HTR-8/SVneo (cell line): ENCODE measurements around the gene CSF1.
"Not testable (repeated sequence)": the region's sequence is repeated elsewhere in the genome, so short reads cannot be mapped to it uniquely, and the experiment has no call there.

Experiments used
- DNase-seq: peaks from one replicate; pipeline ENCODE4 v3.0.0; 2011; ENCODE audit warnings: low spot score, mixed read lengths; ENCODE audit not compliant: insufficient read length
- FAIRE-seq: peaks from 2 replicates; lab custom pipeline; 2011; peaks lifted over from hg19 to GRCh38; lab: Jason Lieb, UNC

Gene CSF1

DNA sequence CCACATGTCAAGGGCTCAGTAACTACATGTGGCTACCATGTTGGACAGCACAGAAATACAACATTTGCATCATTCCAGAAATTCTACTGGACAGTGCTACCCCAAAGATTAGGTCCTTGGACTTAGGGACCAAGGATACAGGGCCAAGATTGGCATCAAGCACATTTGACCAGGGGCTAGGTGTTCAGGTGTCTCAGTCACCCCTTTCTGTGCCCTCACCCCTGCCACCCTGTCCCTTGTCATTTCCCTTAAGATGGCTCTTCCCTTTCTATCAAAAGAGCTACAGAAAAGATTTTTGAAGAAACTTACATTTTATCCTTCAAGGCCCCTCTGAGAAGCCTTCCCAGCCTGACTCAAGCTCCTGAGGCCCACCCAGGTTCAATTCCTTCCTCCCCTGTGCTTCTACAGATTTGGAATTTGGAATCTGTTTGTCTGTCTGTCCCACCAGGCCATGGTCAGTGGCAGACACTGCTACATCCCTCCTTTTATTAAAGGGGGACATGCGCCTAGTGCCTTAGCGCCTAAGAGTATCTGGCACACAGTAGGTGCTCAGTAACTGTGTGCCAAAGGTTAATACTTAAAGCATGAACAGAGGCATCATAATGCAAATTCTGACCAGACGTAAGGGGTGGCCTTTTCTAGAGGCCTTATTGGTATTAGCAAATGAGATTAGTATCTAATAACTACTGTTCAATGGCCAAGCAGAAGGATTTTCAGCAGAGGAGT lies 21.4 kb downstream of the CSF1 start:
- DNase-seq (no peak), FAIRE-seq (no peak)

DNA sequence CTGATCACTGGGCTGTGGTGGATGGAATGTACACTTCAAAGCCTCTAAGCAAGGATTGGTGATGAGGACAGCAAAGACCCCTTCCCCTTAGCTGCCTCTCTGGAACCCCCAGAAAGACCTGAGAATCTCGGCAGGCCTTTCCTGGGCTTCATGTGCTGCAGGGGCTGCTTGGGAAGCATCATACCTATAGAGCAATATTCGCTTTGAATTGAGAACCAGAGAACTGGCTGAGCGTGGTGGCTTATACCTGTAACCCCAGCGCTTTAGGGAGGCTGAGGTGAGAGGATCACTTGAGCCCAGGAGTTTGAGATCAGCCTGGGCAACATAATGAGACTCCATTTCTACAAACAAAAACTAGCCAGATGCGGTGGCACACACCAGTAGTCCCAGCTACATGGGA lies 22.0 kb downstream of the CSF1 start:
- FAIRE-seq, result no peak

DNA sequence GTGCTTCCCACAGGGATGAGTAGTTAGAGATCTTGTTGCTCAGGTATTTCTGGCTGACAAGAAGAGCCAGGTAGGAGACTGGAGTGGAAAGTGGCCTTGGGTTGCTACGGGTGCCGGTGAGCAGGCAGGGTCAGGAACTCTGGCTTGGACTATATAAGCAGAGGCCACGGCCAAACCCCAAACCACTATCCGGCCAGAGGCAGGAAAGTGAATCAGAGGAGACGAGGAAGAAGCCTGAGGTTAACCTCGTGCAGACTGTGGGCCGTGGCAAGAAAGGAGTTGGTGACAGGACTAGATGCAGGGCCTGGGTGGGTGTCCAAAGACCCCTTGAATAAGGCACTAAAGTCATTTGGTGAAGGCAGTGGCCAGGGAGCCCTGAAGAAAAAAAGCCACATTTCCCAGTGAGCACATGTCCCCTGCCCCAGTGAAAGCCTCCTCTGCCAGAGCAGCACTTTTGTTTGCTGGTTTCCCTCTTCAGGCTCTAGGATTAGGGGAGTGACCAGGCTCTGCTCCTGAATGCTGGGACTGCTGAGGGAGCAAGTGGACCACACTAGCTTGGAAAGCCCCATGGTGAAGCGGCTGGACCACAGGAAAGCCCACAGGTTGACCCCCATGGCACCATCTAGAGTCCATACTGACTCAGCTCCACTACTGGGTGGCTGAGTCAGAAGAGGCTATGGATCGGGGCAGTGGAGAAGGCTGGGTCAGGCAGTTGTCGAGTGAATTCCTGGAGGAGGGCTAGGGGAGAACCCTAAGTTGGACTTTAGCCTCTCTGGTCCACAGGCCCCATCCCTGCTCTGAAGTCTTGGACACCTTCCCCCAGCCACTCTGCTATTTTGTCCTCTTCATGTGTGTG lies 23.4 kb downstream of the CSF1 start:
- FAIRE-seq (no peak), DNase-seq (no peak)

More for the DNA sequence above, 22.0 kb downstream of the CSF1 start:
- no peak for DNase-seq

DNA sequence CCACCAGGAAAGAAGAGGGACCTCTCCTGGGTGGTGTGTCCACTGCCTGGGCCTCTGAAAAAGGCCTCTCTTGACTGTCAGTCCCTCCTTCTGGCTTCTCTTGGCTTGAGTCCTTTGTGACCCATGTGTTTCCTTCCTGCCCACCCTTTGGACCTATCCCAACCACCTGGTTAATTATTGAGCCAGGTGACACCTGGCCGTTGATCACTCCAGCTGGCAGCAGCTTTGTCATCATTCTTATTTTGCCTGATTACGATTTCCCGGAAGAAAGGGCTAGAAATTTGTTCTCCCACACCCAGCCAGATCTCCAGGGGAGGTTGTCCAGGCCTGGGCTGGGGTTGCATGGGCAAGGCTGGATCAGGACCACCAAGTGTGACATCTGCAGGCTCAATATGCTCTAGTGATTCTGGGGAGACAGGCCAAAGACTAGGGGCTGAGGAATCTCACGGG lies 24.8 kb downstream of the CSF1 start:
- FAIRE-seq (no peak), DNase-seq (no peak)

DNA sequence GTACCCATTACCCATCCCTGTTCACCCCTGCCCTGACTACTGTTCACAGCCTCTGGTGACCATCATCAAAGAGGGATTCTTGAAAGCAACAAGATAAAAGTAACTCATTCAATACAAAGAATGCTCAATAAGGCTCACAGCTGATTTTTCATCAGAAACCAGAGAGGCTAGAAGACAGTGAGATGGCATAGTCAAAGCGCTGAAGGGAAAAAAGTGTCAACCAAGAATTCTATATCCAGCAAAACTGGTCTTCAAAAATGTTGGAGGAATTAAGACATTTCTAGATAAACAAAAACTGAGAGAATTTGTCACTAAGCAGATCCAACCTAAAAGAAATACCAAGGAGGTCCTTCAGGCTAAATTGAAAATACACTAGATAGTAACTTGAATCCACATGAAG lies 27.1 kb downstream of the CSF1 start:
- FAIRE-seq (no peak), DNase-seq (no peak)

DNA sequence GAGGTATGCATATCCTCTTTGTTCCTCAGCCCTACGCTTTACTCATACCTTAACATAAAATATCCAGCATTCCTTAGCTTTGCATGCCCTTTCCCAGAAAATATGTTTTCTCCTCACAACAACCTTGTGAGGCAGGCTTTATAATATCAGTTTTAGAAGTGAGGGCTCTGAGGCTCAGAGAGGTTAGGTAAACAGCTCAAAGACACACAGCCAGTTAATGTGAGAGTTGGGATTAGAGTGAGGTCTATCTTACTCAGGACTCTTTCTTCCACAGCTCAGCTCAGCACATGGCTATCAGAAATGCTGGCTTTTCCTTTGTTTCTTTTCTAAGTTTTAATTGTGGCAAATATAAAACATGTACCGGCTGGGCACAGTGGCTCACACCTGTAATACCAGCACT lies 27.9 kb downstream of the CSF1 start:
- DNase-seq, result no peak
- no peak for FAIRE-seq

DNA sequence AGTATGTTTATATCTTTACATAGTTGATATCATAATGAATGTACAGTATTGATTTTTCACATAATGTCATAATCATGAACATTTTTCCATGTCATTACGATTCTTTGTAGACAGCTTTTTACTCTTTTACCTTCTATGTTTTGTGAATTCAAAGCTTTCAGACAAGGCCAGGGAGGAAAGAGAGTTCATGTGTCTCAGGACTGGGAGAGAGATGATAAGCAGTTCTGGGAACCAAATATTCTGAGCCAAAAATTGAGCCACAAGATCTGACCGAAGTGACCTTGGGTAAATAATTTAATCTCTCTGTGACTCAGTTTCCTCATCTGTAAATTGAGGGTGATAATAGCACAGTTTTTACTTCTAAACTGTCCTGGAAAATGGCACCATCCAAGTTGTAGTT lies 31.8 kb downstream of the CSF1 start:
- FAIRE-seq, result no peak

DNA sequence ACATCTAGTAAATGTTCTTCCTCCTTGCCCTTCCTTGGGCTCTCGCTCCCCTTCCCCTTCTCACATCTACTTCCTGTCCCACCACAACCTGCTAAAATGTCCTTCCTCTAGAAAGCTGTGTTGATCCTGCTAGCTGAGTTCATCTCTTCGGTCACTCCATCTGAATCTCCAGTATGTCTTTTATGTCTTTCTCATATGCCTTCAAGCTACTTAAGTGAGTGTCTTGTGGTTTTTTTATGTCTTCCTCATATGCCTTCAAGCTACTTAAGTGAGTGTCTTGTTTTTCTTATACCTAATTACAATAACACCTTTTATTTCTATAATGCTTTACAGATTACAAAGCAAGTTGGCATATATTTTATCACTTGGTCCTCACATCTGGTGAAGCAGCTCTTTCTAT lies 33.9 kb downstream of the CSF1 start:
- DNase-seq (no peak), FAIRE-seq (no peak)

More for the DNA sequence above, 31.8 kb downstream of the CSF1 start:
- no peak for DNase-seq

DNA sequence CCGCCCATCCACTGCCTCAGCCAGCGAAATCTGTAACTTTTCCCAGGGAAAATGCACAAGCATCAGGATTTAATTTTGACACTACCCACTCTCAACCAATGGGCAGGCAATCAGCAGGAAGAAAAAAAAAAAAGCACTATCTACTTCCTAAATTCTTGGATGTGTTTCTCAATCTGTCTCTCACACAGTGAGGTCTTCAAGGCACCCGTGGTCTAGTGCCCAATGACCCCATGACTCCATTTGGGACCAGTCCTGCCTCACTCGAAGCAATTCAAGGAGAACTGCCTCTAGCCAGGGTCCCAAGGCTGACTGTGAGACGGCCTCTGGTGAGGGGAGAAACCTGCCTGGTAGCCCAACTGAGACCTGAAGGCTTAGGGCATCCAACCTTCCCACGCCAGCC lies 35.9 kb downstream of the CSF1 start:
- DNase-seq (no peak), FAIRE-seq (no peak)

DNA sequence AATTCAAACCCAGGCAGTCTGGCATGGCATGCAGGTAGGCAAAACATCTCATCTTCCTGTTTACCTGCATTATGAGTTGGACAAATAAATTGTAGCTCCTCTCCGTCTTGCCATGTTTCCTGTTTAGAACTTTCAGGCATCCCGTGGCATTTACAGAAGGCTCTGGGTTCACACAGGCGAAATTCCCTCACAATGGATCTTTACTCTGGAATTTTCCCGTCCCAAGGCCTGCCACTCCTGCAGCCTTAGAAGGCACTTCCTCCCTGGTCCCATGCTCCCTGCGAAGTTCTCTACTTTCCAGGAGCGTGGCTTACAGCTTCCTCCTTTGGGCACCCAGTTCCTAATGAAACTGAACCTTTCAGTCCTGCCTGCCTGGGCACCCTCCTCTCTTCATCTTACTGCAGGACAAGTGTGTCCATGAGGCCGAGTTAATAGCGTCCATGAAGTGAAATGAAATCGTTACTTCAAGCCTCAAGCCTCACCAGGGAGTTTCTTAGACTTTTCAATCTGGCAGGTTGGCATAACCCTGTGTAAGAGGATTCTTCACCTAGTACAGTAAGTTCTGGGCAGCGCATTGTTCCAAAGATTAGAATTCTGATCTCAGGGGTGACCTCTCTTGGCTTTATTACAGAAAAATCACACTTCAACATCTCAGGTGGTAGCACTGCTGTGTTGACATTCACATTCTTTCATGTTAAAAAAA lies 37.1 kb downstream of the CSF1 start:
- FAIRE-seq (no peak), DNase-seq (no peak)

DNA sequence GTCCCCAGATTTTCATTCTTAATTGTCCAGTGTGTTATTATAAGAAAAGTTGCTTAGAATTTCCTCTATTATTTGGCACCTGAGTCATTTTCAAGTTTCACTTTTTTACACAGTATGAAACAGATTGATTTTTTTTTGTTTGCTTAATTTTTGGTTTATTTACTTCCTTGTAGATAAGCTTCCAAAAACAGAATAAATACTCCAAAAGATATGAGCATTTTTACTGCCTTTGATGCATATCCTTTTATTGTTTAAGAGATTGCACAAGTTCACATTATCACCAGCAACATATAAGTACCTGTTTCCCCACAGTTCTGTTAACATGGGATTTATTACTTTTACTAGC lies 37.6 kb downstream of the CSF1 start:
- DNase-seq (no peak), FAIRE-seq (no peak)

DNA sequence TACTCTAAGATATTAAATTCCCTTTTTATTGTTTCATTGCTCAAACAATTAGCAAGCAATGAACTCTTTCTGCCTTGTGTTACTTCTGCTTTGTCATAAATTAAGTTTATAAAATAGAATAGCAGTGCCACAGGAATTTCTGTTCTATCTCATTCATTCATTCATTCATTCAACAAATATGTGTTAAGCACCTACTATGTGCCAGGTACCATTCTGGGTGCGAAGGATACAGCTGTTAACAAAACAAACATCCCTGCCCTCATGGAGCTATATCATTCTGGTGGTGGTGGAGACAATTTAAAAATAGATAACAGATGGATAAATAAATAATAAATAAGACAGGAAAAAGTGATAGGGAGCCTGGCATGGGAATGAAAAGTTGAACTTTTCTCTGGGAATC lies 39.4 kb downstream of the CSF1 start:
- DNase-seq, result no peak
- no peak for FAIRE-seq

DNA sequence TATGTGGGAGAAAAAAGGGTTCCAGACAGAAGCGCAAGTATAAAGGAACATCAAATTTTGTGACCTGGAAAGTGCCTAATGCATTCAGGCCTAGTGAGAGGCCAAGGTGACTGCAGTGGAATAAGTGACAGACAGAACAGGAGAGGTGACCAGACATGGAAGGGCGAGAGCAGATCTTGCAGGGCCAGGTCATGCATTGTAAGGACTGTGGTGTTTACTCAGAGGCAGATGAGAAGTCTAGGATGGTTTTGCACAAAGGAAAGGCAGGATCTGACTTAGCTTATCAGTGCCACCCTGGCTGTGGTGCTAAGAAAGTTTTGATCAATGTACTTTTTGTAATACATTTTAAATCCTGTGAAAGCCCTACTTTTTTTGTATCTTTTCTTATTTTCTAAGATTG lies 39.9 kb downstream of the CSF1 start:
- DNase-seq, result no peak

DNA sequence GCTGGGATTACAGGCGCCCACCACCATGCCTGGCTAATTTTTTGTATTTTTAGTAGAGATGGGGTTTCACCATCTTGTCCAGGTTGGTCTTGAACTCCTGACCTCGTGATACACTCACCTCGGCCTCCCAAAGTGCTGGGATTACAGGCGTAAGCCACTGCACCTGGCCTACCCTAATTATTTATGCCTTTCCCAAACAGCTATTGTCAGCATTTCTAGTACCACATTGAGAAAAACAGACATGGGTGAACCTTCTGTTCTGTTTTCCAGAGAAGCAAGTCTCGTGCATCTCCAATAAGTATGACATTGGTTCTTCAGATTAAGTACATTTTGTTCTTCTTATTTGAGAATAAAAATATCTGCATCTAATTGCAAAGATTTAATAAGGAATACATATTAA lies 40.9 kb downstream of the CSF1 start:
- not testable (repeated sequence) for DNase-seq, FAIRE-seq

More for the DNA sequence above, 39.9 kb downstream of the CSF1 start:
- no peak for FAIRE-seq

DNA sequence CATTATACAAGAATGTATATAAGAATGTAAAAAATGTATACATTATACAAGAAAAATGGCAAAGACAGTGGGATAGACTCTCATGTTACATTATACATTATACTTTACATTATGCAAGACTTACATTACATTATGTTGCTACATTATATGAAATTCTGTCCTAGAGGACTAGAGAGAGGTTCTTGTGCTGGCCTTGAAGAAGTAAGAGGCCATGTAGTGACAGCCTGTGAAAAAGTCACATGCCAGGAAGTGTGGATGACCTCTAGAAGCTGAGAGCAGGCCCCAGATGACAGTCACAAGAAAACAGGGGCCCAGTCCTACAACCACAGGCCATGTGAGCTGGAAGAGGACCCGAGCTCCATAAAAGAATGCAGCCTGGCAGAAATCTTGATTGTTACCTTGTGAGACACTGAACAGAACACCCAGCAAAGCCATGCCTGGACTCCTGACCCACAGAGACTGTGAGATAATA lies 43.4 kb downstream of the CSF1 start:
- DNase-seq (no peak), FAIRE-seq (no peak)

DNA sequence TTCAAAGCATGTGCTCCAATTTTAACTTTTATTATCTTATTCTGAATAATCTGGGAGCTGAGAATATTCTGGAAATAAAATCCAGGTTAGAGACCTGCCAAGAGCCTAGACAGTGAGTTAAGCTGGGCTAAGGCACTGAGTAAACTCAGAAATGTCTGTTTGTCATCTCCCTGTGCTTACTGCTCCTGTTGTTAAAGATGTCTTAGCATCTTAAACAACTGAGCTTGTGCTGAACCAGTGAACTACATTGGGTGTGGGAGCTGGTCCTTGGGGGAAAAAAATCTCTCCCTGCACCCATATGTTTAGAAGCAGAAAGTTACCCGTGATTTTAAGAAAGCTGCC lies 49.0 kb downstream of the CSF1 start:
- DNase-seq, result no peak
- no peak for FAIRE-seq

DNA sequence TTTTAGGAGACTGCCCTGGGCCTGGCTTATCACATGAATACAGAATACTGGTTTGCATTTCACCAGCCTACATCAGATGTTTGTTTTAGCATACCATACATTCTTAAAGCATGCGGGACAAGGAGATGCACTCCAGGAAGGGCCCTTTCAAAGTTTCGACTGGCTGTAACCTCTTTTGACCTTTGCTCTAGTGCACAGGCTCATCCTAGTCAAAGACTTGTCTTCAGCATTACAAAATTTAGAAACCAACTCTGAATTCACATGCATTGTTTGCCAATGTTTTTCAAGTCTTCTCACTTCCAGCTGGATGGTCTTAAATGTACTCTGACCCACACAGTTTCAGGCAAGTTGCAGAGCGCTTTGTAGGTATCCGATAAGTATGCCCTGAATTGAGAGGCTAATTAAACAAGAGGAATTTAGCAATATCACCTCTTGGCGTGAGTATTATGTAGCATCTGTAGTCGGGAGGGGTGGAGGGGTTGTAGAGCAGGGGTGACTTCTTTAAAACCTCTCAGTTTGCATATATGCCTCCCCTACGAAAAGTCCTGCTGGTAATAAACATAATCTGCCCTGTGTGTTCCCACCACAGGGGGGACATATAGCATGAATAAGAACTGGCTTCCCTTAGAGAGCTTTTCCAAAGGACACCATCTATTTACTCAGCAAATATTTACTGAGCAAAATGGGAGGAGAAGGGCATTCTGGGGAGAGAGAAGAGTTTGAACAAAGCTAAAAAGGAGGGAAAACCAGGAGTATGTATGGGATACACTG lies 49.5 kb downstream of the CSF1 start:
- DNase-seq, result peak; percentile 53
- FAIRE-seq, result no peak

DNA sequence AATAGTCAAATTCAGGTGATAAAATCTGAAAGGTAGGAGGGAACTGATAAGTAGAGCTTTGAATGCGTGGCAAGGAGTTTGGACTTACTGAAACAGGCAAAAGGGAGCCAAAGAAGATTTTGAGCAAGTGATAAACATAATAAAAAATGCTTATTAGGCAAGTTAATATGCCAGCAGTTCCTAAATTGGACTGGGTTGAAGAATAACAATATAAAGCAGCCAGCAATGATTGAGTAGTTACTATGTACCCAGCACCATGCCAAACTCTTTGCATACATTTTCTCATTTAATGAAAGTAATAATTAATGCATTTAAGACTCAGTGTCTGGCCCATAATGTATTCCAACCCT lies 50.1 kb downstream of the CSF1 start:
- DNase-seq (no peak), FAIRE-seq (no peak)

DNA sequence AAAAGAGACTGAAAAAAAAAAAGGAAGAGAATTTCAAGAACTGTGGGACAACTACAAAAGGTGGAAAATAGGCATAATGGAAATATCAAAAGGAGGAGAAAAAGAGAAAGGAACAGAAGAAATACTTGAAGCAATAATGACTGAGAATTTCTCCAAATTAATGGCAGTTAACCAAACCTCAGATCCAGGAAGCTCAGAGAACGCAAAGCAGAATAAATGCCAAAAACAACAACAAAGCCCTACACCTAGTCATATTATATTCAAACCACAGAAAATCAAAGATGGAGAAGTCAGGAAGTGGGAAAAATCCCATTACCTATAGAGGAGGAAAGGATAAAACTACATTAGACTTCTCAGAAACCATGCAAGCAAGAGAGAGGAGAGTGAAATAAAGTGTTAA lies 53.2 kb downstream of the CSF1 start:
- FAIRE-seq, result no peak

DNA sequence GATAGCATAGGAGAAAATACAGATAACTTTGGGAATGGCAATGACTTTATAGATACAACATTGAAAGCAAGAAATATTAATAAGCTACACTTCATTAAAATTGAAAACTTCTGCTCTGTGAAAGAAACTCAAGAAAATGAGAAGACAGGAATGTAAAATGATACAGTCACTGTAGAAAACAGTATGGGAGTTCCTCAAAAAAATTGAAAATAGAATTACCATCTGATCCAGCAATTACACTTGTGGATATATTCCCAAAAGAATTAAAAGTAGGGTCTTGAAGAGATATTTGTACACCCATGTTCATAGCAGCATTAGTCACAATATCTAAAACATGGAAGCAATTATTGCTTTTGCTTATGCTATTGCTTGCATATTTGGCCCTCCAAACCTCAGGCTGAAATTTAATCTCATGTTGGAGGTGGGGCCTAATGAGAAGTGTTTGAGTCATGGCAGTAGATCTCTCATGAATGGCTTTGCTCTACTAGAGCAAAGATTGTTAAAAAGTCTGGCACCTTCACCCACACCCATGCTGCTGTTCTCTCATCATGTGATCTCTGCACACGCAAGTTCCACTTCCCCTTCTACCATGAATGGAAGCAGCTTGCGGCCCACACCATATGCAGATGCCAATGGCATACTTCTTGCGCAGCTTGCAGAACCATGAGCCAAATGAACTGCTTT lies 58.6 kb downstream of the CSF1 start:
- DNase-seq (no peak), FAIRE-seq (no peak)

More for the DNA sequence above, 53.2 kb downstream of the CSF1 start:
- DNase-seq, result no peak
